Measurements from ENCODE around the gene DHX30. TPM values are rescaled to one million over a fixed set of nuclear protein-coding genes. Genes with fewer than 3 reads are reported as not detected.
"Not testable (repeated sequence)": the region's sequence is repeated elsewhere in the genome, so short reads cannot be mapped to it uniquely, and the experiment has no call there.

The DHX30 gene
- 140 and 142 TPM in 2 replicates for total RNA-seq
- long read RNA-seq, full-length matches to known transcripts = 18 of 62 reads
- long read RNA-seq, partial matches to known transcripts = 36 of 62 reads
- long read RNA-seq, other reads (novel, unspliced or antisense) = 8 of 62 reads

DNA sequence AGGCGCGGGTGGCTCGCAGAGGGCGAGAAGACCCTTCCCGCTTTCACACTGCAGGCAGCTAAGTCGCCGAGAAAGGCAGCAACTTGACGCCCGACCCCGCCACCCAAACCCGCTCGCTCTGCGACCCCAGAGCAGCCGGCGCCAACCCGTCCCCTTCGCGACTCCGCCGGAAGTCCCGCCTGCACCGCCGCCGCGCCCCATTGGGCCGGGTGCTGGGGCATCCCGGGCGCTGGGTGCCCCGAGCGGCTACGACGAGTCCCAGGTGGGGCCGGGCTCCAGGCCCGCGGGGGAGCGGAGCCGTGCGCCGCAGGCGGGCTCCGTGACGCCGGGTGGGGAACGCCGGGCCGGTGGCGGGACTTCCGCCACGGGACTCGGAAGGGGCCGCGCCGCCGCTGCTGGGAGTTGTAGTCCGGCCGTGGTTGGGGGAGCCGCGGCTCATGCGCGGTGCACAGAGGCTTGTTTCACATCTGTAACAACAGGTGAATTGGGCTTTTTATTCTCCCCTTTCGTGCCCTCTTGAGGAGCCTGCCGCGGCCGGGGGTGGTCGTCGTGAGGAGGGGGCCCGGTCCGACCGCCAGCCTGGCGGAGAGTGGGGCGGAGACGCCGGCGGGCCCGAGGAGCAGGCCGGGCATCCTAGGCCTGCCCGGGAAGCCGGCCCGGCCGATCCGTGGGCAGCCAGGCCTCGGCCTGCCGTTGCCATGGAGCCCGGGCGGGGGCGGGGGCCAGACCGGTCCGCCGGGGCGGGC lies at the start of gene DHX30:
Gene DHX30 (plus strand): TSS at position 405 of the 746 bp plus-strand sequence. CDS start 7,546 bp downstream, outside the sequence.
- no peaks in the 10 kb centered on the region for H3K27me3 Mint-ChIP-seq (ENCODE audit: low read depth)
- peak within 1 kb of the TSS; percentile 100 for H3K27ac Mint-ChIP-seq (ENCODE audit: unreplicated experiment)
- peak; percentile 77 for DNase-seq (ENCODE audit: low read depth, low spot score)
- H3K4me3 Mint-ChIP-seq = peak within 1 kb of the TSS; percentile 100
- peaks cover 4% of the 10 kb centered on the region for H3K36me3 Mint-ChIP-seq (ENCODE audit: low read depth)
- peaks cover 28% of the 10 kb centered on the region for H3K4me1 Mint-ChIP-seq
- H3K9me3 Mint-ChIP-seq = no peaks in the 10 kb centered on the region
- no peak for TF ChIP-seq CTCF (conservative IDR thresholded peaks at IDR 0.05)

DNA sequence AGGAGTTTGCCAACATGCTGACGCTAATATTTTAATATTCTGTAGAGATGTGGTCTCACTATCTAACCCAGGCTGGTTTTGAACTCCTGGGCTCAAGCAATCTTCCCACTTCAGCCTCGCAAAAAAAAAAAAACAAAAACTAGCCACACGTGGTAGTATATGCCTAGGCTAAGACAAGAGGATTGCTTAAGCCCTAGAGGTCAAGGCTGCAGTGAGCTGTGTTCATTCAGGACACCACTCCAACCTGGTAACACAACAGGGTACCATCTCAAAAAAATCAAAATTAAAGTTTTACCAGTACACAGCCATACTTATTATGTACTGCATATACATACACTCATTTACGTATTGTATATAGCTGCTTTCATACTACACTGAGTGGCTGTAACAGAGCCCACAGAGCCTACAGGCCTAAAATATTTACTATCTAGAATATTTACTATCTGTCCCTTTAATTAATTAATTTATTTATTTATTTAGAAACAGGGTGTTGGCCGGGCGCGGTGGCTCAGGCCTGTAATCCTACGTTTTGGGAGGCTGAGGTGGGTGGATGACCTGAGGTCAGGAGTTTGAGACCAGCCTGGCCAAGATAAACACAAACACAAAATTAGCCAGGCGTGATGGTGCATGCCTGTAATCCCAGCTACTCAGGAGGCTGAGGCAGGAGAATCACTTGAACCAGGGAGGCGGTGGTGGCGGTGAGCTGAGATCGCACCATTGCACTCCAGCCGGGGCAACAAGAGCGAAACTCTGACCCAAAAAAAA lies 44.5 kb upstream of the DHX30 start:
- TF ChIP-seq CTCF (conservative IDR thresholded peaks at IDR 0.05) = no peak
- Mint-ChIP-seq H3K27ac (ENCODE audit: unreplicated experiment) (no peak overlapping the region), H3K4me3 (no peak overlapping the region), H3K36me3 (ENCODE audit: low read depth) (peaks cover 12% of the 10 kb centered on the region), H3K27me3 (ENCODE audit: low read depth) (no peaks in the 10 kb centered on the region), H3K9me3 (no peaks in the 10 kb centered on the region), H3K4me1 (peaks cover 3% of the 10 kb centered on the region)
- DNase-seq (ENCODE audit: low read depth, low spot score) = no peak

- H3K4me1 Mint-ChIP-seq; DNase-seq (ENCODE audit: low read depth, low spot score); H3K27me3 Mint-ChIP-seq (ENCODE audit: low read depth); H3K4me3 Mint-ChIP-seq; H3K9me3 Mint-ChIP-seq: not testable (repeated sequence)
- H3K27ac Mint-ChIP-seq (ENCODE audit: unreplicated experiment) = peak overlapping the region; percentile 62
- peaks cover 14% of the 10 kb centered on the region for H3K36me3 Mint-ChIP-seq (ENCODE audit: low read depth)
These were observed 42.7 kb upstream of the DHX30 start for GRCh38 chr3:47760207-47760606.

GRCh38 chr3:47761046-47761445 lies 41.9 kb upstream of the DHX30 start:
- no peak for DNase-seq (ENCODE audit: low read depth, low spot score)
- no peak overlapping the region for H3K4me3 Mint-ChIP-seq
- H3K4me1 Mint-ChIP-seq = peaks cover 3% of the 10 kb centered on the region
- no peak overlapping the region for H3K27ac Mint-ChIP-seq (ENCODE audit: unreplicated experiment)
- H3K9me3 Mint-ChIP-seq = no peaks in the 10 kb centered on the region
- H3K27me3 Mint-ChIP-seq (ENCODE audit: low read depth) = no peaks in the 10 kb centered on the region
- peaks cover 14% of the 10 kb centered on the region for H3K36me3 Mint-ChIP-seq (ENCODE audit: low read depth)
- TF ChIP-seq CTCF (conservative IDR thresholded peaks at IDR 0.05) = no peak

DNA sequence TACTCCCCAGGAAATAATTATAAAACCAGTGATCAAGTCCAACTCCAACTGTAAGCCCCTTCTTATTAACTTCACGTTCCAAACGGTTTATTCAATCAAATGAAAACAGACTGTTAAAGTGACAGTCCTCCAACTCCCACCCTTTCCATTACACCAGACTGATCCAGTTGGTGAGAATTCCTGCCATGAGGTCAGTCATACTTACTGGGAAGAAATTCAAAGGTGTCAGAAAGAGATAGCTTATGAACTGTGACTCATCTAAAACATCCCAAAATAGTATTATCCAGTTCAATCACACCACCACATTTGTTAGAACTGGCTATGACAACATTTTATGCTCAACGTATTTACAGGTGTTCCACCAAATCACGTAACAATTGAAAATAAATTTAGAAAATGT lies 40.7 kb upstream of the DHX30 start:
- no peaks in the 10 kb centered on the region for H3K9me3 Mint-ChIP-seq
- peaks cover 3% of the 10 kb centered on the region for H3K4me1 Mint-ChIP-seq
- H3K27me3 Mint-ChIP-seq (ENCODE audit: low read depth) = no peaks in the 10 kb centered on the region
- H3K27ac Mint-ChIP-seq (ENCODE audit: unreplicated experiment) = no peak overlapping the region
- peaks cover 7% of the 10 kb centered on the region for H3K36me3 Mint-ChIP-seq (ENCODE audit: low read depth)
- DNase-seq (ENCODE audit: low read depth, low spot score) = no peak
- no peak for TF ChIP-seq CTCF (conservative IDR thresholded peaks at IDR 0.05)
- H3K4me3 Mint-ChIP-seq = no peak overlapping the region

All from neural crest cell (in vitro differentiated cells).